COLO668 (cell line): ENCODE results near the gene TIGD6.

ENCODE experiments used
- DNase-seq: peaks from one replicate; lab custom pipeline; 2025; ENCODE audit not compliant: unreplicated experiment; lab: John Stamatoyannopoulos, UW

Gene TIGD6

DNA sequence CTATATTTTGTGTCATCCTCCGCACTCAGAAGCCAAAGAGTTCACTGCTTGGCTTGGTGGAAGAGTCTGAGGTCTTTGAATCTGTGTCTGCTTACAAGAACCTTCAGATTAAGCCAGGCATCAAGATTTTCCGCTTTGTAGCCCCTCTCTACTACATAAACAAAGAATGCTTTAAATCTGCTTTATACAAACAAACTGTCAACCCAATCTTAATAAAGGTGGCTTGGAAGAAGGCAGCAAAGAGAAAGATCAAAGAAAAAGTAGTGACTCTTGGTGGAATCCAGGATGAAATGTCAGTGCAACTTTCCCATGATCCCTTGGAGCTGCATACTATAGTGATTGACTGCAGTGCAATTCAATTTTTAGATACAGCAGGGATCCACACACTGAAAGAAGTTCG is 19.2 kb downstream of the TIGD6 start:
- DNase-seq, result no peak

DNA sequence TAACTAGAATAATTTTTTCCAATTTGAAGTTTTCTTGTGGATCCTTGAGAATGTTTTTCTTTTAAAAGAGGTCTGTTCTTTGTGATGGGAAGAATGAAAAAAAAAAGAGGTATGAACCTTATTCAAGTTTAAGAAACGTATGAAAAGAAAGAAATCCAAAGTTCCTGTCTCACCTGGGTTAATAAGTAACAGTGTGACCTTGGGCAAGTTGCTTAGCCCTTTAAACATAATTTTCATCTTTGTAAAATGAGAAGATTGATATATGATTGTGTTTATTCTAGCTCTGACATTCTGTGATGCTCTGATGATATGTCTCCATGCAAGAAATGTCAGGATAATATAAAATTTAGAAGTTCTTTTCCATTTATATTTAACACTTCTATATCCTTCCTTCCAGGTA is 20.6 kb downstream of the TIGD6 start:
- no peak for DNase-seq

- DNase-seq, result no peak
Observed at GRCh38 chr5:149975409-149975808, 25.0 kb downstream of the TIGD6 start.

GRCh38 chr5:149969181-149969930 is 31.1 kb downstream of the TIGD6 start:
- DNase-seq, result no peak

DNA sequence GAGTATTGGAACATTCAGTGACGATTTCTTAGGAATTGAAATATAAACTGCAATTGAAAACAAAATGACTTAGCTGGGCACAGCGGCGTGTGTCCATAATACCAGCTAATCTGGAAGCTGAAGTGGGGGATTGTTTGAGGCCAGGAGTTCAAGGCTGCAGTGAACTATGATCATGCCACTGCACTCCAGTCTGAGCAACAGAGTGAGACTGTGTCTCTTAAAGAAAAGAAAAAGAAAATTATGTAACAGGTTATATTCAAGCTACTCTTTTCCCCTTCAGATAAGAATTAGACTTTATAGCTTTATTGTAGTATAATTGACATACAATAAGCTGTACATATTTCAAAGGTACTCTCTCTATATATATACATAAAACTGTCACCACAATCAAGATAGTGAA is 33.5 kb downstream of the TIGD6 start:
- no peak for DNase-seq

GRCh38 chr5:149963729-149964128 is 36.7 kb downstream of the TIGD6 start:
- DNase-seq, result no peak

- no peak for DNase-seq
Observed at GRCh38 chr5:149962601-149963300, 37.7 kb downstream of the TIGD6 start.

- no peak for DNase-seq
Observed at GRCh38 chr5:149961957-149962409, 38.5 kb downstream of the TIGD6 start.

DNA sequence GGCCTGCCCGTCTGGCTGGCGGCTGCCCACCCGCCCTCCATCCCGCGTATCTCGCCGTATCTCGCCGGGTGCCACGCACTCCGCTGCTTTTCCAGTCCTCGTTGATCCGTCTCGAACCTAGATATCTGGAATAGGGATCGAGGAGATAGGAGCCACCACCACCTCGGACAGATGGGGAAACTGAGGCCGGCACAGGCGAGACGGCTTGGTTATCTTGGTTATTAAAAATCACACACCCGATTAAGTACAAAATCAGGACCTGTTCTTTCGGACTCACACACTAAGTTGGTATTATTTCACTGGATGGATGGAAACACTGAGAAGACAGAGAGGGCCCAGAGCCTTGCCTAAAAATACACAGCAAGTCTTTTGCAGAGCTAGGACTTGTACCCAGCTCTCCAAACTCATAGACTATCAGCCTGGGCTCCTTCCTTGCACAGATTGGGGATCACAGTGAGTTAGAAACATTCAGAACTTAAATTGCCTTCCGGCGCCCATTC is 39.2 kb downstream of the TIGD6 start:
- peak; percentile 30 for DNase-seq

GRCh38 chr5:149960272-149961185 is 39.9 kb downstream of the TIGD6 start, which contains the start of gene SLC26A2:
TSS of gene SLC26A2 (plus strand) at chr5:149960758. CDS start at chr5:149977653, 16,895 bp downstream.
- peak; percentile 95 for DNase-seq

- peak; percentile 4 for DNase-seq
Observed at GRCh38 chr5:149959406-149960236, 40.8 kb downstream of the TIGD6 start.

- no peak for DNase-seq
Observed at GRCh38 chr5:149957855-149958254, 42.6 kb downstream of the TIGD6 start.

DNA sequence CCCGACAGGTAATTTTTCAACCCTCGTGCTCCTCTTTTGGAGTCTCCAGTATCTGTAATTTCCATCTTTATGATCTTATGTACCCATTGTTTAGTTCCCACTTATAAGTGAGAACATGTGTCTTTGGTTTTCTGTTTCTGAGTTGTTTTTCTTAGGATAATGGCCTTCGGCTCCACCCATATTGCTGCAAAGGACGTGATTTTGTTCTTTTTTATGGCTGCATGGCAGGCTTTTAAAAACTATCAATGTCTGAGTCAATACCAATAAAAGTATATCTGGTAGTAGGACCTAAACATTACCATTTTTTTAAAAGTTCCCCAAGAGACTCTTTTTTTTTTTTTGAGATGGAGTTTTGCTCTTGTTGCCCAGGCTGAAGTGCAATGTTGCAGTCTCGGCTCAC is 43.8 kb downstream of the TIGD6 start:
- no peak for DNase-seq

GRCh38 chr5:149954798-149955197 is 45.7 kb downstream of the TIGD6 start:
- no peak for DNase-seq

- no peak for DNase-seq
Observed at GRCh38 chr5:149953436-149954121, 46.9 kb downstream of the TIGD6 start.

GRCh38 chr5:149951138-149951749 is 49.2 kb downstream of the TIGD6 start:
- no peak for DNase-seq

- no peak for DNase-seq
Observed at GRCh38 chr5:149948993-149949392, 51.5 kb downstream of the TIGD6 start.

DNA sequence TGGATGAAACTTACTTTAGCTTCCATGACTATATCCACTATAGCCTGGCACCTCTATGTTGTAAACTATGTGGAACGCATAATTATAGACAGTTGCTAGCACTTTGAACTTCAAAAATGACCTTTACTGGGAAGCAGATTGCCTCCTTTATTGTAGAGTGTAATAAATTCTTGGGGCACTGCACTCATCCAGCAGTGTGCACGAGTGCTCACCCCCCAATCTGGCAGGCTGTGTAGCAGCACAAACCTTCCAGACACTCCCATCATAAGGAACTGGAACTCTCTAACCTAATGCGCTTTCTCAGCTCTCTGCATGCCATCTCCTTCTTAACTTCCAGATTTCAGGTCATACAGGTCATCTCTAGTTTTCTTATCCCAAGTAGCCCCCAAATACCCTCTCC is 54.3 kb downstream of the TIGD6 start:
- DNase-seq, result no peak

DNA sequence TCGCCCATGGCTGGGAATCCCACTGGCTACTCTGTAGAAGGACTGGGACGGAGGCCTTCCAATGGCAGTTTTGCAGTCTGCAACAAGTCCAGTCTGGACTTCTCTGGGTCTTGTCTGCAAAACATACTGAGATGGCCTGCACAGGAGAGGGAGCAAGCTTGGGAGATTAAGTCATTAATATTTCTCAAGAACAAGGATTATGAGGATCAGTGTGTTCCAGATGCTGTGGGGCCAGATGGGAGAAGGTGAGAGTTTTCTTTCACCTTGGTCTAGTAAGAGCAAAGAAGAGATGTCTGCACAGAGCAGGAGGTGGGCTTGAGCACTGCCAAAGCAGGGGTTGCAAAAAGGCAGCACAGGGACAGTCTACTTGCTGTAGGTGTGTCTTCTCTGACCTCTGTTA is 55.8 kb downstream of the TIGD6 start, which contains the start of gene PDE6A:
PDE6A (minus strand) TSS at position 128 of the 400 bp plus-strand sequence; CDS start at position 8, 120 bp downstream.
- no peak for DNase-seq
